Hepatocyte (in vitro differentiated cells): ENCODE data around the gene SLC17A9.

Experiments
- EZH2 ChIP-seq: fragments of 200-600 bp; sonication (generic); IDR thresholded peaks from 2 replicates; pipeline ENCODE4 v1.6.1; 2016; ENCODE audit warnings: antibody characterized with exemption, mild to moderate bottlenecking, borderline replicate concordance
- TF ChIP-seq, protein P1 (sequence below): fragments of 200-600 bp; sonication (generic); IDR thresholded peaks from 2 replicates; pipeline ENCODE4 v1.5.1; 2016; ENCODE audit warnings: antibody characterized with exemption, mild to moderate bottlenecking; ENCODE audit not compliant: poor library complexity

DNA sequence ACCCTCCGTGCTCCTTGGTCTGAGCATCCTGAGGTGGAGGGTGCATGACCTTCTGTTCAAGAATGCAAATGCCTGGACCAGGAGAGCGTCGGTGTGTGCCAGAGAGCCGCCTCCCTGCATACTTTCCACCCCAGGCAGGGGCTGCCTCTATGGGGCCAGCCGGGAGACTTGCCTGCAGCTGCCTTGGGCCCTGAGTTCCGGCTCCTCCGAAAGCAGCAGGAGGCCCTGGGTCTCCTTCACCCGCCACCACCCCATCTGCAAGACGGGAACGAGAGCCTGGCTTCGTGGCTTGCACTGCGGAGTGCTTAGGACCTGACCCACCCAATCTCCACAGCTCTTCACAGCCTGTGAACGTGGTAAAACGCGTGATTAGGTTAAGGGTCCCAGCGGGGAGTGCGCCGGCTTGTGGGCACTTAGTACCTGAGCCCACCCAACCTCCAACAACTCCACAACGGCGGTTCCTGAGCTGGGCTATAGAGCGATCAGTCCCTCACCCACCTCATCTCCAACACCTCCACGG is 37.9 kb downstream of the SLC17A9 start:
- TF ChIP-seq, protein P1, sequence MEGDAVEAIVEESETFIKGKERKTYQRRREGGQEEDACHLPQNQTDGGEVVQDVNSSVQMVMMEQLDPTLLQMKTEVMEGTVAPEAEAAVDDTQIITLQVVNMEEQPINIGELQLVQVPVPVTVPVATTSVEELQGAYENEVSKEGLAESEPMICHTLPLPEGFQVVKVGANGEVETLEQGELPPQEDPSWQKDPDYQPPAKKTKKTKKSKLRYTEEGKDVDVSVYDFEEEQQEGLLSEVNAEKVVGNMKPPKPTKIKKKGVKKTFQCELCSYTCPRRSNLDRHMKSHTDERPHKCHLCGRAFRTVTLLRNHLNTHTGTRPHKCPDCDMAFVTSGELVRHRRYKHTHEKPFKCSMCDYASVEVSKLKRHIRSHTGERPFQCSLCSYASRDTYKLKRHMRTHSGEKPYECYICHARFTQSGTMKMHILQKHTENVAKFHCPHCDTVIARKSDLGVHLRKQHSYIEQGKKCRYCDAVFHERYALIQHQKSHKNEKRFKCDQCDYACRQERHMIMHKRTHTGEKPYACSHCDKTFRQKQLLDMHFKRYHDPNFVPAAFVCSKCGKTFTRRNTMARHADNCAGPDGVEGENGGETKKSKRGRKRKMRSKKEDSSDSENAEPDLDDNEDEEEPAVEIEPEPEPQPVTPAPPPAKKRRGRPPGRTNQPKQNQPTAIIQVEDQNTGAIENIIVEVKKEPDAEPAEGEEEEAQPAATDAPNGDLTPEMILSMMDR = no peak
- no peak for TF ChIP-seq EZH2
